WI38 (cell line): ENCODE measurements around the gene MEIS2.

Experiments
- H3K4me3 ChIP-seq: 2 replicates; pipeline ENCODE4 v1.5.1; 2011; ENCODE audit warnings: low read depth, mild to moderate bottlenecking, control low read depth, low read length
- CTCF ChIP-seq: IDR thresholded peaks from 2 replicates; pipeline ENCODE4 v1.5.1; 2012; ENCODE audit warnings: low read depth, mild to moderate bottlenecking, control low read depth, low read length

Gene MEIS2

GRCh38 chr15:37137221-37137620, 36.9 kb upstream of the MEIS2 start:
- no peak for TF ChIP-seq CTCF
- no peak overlapping the region for H3K4me3 ChIP-seq

DNA sequence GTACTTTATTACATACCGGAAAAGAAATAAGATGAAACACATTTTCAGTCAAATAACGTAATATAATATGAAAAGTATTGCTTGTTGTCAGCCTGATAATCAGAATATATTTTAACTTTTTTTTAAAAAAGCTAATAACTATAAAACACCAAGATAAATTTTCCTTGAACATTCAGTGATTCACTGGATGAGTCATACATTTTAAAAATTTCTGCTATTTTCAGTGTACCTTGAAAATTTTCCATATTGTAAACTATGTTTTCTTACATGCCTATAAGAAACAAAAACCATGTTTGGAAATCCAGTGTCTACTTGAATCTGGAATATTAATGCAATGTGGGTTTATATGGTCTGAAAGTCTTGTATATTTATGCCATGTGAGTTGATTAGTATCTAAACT, 36.3 kb upstream of the MEIS2 start:
- no peak for TF ChIP-seq CTCF
- no peak overlapping the region for H3K4me3 ChIP-seq

- peak; percentile 43; the same call in 1 of the 2 replicates for TF ChIP-seq CTCF
- H3K4me3 ChIP-seq = no peak overlapping the region
Measured at GRCh38 chr15:37135225-37135624, 34.9 kb upstream of the MEIS2 start.

- peak; percentile 42 for TF ChIP-seq CTCF
- H3K4me3 ChIP-seq = no peak overlapping the region
Measured at GRCh38 chr15:37134699-37135131, 34.4 kb upstream of the MEIS2 start.

GRCh38 chr15:37134244-37134643, 33.9 kb upstream of the MEIS2 start:
- no peak for TF ChIP-seq CTCF
- no peak overlapping the region for H3K4me3 ChIP-seq

- no peak overlapping the region for H3K4me3 ChIP-seq
- 0 out of 2 replicates have a peak, but pooled peaks have one; percentile 12 for TF ChIP-seq CTCF
Measured at GRCh38 chr15:37133602-37134001, 33.3 kb upstream of the MEIS2 start.

DNA sequence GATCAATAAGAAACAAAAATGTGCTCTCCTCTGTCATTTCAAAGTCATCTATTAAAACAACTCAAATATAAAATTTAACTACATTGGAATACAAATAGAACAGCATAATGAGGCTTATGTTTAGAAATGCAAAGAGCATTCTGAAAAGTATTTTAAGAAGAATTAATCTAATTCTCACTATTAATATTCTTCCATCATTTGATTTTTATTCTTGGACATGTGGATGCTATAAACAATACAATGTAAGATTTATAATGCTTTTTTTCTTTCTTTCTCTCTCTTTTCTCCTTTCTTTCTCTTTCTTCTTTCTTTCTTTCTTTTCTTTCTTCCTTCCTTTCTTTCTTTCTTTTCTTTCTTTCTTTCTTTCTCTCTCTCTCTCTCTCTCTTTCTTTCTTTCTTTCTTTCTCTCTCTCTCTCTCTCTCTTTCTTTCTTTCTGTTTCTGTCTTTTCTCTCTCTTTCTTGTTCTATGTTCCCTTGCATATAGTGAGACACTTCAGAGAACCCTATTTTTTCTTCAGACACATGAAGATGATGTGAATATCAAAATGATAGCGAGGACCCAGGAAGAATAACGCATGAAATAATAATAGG, 32.6 kb upstream of the MEIS2 start:
- no peak overlapping the region for H3K4me3 ChIP-seq

More for the DNA sequence above, 32.6 kb upstream of the MEIS2 start:
- no peak for TF ChIP-seq CTCF
